ENCODE data around the gene JADE1.

GRCh38 chr4:128871948-128872347 is 62.4 kb downstream of the JADE1 start:
- TF ChIP-seq AFF1 (IDR thresholded peaks at IDR 0.05; ENCODE audit: low read depth in 1 of 2, partially characterized antibody in 2 of 2): no peak
- TF ChIP-seq ZBTB43 (CRISPR knock-in tag; IDR thresholded peaks at IDR 0.05): no peak
- TF ChIP-seq, protein P1, sequence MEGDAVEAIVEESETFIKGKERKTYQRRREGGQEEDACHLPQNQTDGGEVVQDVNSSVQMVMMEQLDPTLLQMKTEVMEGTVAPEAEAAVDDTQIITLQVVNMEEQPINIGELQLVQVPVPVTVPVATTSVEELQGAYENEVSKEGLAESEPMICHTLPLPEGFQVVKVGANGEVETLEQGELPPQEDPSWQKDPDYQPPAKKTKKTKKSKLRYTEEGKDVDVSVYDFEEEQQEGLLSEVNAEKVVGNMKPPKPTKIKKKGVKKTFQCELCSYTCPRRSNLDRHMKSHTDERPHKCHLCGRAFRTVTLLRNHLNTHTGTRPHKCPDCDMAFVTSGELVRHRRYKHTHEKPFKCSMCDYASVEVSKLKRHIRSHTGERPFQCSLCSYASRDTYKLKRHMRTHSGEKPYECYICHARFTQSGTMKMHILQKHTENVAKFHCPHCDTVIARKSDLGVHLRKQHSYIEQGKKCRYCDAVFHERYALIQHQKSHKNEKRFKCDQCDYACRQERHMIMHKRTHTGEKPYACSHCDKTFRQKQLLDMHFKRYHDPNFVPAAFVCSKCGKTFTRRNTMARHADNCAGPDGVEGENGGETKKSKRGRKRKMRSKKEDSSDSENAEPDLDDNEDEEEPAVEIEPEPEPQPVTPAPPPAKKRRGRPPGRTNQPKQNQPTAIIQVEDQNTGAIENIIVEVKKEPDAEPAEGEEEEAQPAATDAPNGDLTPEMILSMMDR (IDR thresholded peaks at IDR 0.05 in 2 of 3, conservative IDR thresholded peaks at IDR 0.05 in 1 of 3; ENCODE audit: insufficient read depth in 2 of 3, low read depth in 1 of 3, low read length in 3 of 3): no peak
- TF ChIP-seq FOXK2 (conservative IDR thresholded peaks at IDR 0.05 in 1 of 2, IDR thresholded peaks at IDR 0.05 in 1 of 2; ENCODE audit: low read depth in 2 of 2): no peak
- TF ChIP-seq L3MBTL2 (IDR thresholded peaks at IDR 0.05): no peak
- TF ChIP-seq JUNB (CRISPR knock-in tag; conservative IDR thresholded peaks at IDR 0.05): no peak
- TF ChIP-seq ELF1 (tag; IDR thresholded peaks at IDR 0.05): no peak
- no peak for TF ChIP-seq ZNF589 (CRISPR knock-in tag; IDR thresholded peaks at IDR 0.05; ENCODE audit: low read depth)
- no peak for TF ChIP-seq SMC3 (conservative IDR thresholded peaks at IDR 0.05; ENCODE audit: insufficient read depth, low read depth, low read length)
- TF ChIP-seq GATAD2B (IDR thresholded peaks at IDR 0.05; ENCODE audit: borderline replicate concordance): no peak
- TF ChIP-seq REST (IDR thresholded peaks at IDR 0.05; ENCODE audit: borderline replicate concordance): no peak
- TF ChIP-seq REST (CRISPR knock-in tag; IDR thresholded peaks at IDR 0.05; ENCODE audit: low read depth): no peak
- TF ChIP-seq, protein P2, sequence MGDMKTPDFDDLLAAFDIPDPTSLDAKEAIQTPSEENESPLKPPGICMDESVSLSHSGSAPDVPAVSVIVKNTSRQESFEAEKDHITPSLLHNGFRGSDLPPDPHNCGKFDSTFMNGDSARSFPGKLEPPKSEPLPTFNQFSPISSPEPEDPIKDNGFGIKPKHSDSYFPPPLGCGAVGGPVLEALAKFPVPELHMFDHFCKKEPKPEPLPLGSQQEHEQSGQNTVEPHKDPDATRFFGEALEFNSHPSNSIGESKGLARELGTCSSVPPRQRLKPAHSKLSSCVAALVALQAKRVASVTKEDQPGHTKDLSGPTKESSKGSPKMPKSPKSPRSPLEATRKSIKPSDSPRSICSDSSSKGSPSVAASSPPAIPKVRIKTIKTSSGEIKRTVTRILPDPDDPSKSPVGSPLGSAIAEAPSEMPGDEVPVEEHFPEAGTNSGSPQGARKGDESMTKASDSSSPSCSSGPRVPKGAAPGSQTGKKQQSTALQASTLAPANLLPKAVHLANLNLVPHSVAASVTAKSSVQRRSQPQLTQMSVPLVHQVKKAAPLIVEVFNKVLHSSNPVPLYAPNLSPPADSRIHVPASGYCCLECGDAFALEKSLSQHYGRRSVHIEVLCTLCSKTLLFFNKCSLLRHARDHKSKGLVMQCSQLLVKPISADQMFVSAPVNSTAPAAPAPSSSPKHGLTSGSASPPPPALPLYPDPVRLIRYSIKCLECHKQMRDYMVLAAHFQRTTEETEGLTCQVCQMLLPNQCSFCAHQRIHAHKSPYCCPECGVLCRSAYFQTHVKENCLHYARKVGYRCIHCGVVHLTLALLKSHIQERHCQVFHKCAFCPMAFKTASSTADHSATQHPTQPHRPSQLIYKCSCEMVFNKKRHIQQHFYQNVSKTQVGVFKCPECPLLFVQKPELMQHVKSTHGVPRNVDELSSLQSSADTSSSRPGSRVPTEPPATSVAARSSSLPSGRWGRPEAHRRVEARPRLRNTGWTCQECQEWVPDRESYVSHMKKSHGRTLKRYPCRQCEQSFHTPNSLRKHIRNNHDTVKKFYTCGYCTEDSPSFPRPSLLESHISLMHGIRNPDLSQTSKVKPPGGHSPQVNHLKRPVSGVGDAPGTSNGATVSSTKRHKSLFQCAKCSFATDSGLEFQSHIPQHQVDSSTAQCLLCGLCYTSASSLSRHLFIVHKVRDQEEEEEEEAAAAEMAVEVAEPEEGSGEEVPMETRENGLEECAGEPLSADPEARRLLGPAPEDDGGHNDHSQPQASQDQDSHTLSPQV (IDR thresholded peaks at IDR 0.05): no peak
- TF ChIP-seq NFYB (IDR thresholded peaks at IDR 0.05; ENCODE audit: extremely low read depth, insufficient read length): no peak

Measured in K562 (cell line).